ENCODE measurements around the gene MAML1. TPM values are rescaled to one million over a fixed set of nuclear protein-coding genes. Genes with fewer than 3 reads are reported as not detected.

MAML1 gene
- total RNA-seq, 1 donor from 2014 or later, result 42.6 TPM

GRCh38 chr5:179824745-179825112 is 92.1 kb downstream of the MAML1 start:
- Mint-ChIP-seq H3K27me3 (no peaks in the 10 kb centered on the region), H3K27ac (peak overlapping the region; percentile 44), H3K36me3 (peaks cover 35% of the 10 kb centered on the region), H3K9me3 (no peaks in the 10 kb centered on the region), H3K4me1 (ENCODE audit: unreplicated experiment) (peaks cover 19% of the 10 kb centered on the region), H3K4me3 (peak overlapping the region; percentile 62)
- DNase-seq (ENCODE audit: extremely low spot score, unreplicated experiment), result no peak
- no peak for TF ChIP-seq CTCF (conservative IDR thresholded peaks at IDR 0.05)

- Mint-ChIP-seq H3K9me3 (no peaks in the 10 kb centered on the region), H3K4me3 (no peak overlapping the region), H3K27ac (peak overlapping the region; percentile 44), H3K36me3 (peaks cover 41% of the 10 kb centered on the region), H3K27me3 (no peaks in the 10 kb centered on the region), H3K4me1 (ENCODE audit: unreplicated experiment) (peaks cover 15% of the 10 kb centered on the region)
- DNase-seq (ENCODE audit: extremely low spot score, unreplicated experiment), result no peak
- no peak for TF ChIP-seq CTCF (conservative IDR thresholded peaks at IDR 0.05)
Measured at GRCh38 chr5:179825655-179826182, 93.1 kb downstream of the MAML1 start.

Small RNA genes lying within 50 kb of the gene (microRNA-seq; reads per million reads assigned to microRNA genes)
- gene MIR1229, result 14.3 reads per million, percentile 38 among the genes with 10 or more reads in this experiment

Other genes with a start within 250 kb of the MAML1 start
- 41.2 and 51.6 TPM in 2 replicates for gene RUFY1, start 182.3 kb upstream of the MAML1 start, total RNA-seq (ENCODE audit: low replicate concordance)
- gene HNRNPH1, start 109.2 kb upstream of the MAML1 start, total RNA-seq (ENCODE audit: low replicate concordance), result 560 and 893 TPM in 2 replicates
- gene CBY3, start 51.8 kb upstream of the MAML1 start, total RNA-seq (ENCODE audit: low replicate concordance), result not detected in 2 replicates
- gene CANX, start 33.9 kb upstream of the MAML1 start, total RNA-seq (ENCODE audit: low replicate concordance), result 597 and 598 TPM in 2 replicates
- gene LTC4S, start 61.2 kb downstream of the MAML1 start, total RNA-seq (ENCODE audit: low replicate concordance), result 4.0 and 6.5 TPM in 2 replicates
- 169 and 211 TPM in 2 replicates for gene MGAT4B, start 74.0 kb downstream of the MAML1 start, total RNA-seq (ENCODE audit: low replicate concordance)
- 133 and 191 TPM in 2 replicates for gene SQSTM1, start 88.1 kb downstream of the MAML1 start, total RNA-seq (ENCODE audit: low replicate concordance)
- 31.1 and 47.6 TPM in 2 replicates for gene MRNIP, start 126.0 kb downstream of the MAML1 start, total RNA-seq (ENCODE audit: low replicate concordance)
- gene TBC1D9B, start 175.1 kb downstream of the MAML1 start, total RNA-seq (ENCODE audit: low replicate concordance), result 105 and 114 TPM in 2 replicates

All from type B pancreatic cell (in vitro differentiated cells).